ENCODE data around the gene HERC5.

GRCh38 chr4:88537709-88538108, 80.8 kb downstream of the HERC5 start:
- TF ChIP-seq POLR2A (IDR thresholded peaks at IDR 0.05) = no peak
- TF ChIP-seq, protein P1, sequence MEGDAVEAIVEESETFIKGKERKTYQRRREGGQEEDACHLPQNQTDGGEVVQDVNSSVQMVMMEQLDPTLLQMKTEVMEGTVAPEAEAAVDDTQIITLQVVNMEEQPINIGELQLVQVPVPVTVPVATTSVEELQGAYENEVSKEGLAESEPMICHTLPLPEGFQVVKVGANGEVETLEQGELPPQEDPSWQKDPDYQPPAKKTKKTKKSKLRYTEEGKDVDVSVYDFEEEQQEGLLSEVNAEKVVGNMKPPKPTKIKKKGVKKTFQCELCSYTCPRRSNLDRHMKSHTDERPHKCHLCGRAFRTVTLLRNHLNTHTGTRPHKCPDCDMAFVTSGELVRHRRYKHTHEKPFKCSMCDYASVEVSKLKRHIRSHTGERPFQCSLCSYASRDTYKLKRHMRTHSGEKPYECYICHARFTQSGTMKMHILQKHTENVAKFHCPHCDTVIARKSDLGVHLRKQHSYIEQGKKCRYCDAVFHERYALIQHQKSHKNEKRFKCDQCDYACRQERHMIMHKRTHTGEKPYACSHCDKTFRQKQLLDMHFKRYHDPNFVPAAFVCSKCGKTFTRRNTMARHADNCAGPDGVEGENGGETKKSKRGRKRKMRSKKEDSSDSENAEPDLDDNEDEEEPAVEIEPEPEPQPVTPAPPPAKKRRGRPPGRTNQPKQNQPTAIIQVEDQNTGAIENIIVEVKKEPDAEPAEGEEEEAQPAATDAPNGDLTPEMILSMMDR (IDR thresholded peaks at IDR 0.05) = no peak
- no peak for TF ChIP-seq EP300 (IDR thresholded peaks at IDR 0.05)
